ENCODE measurements around the gene TMEM181. TPM values are rescaled to one million over a fixed set of nuclear protein-coding genes. Genes with fewer than 3 reads are reported as not detected.

TMEM181 gene
- total and polyA plus RNA-seq, 2 experiments from 2014 or later: 11.9 to 25.2 TPM

GRCh38 chr6:158561938-158562337 is 2.0 kb downstream of the TMEM181 start:
- Mint-ChIP-seq H3K27me3 (ENCODE audit: insufficient read depth, low read depth, poor library complexity) (peaks cover 7% of the 10 kb centered on the region), H3K4me1 (peaks cover 32% of the 10 kb centered on the region), H3K9me3 (no peaks in the 10 kb centered on the region), H3K36me3 (ENCODE audit: low read depth) (peaks cover 2% of the 10 kb centered on the region; the same call in 2 of the 3 replicates), H3K4me3 (peak overlapping the region; percentile 95; the same call in 2 of the 3 replicates), H3K27ac (no peak overlapping the region)
- Histone ChIP-seq H3K27ac (ENCODE audit: low read depth) (no peak overlapping the region), H3K27me3 (ENCODE audit: insufficient read depth) (no peaks in the 10 kb centered on the region), H3K9me2 (ENCODE audit: insufficient read depth) (no peaks in the 10 kb centered on the region), H2AFZ (no peak overlapping the region), H3K4me3 (no peak overlapping the region; the same call in 1 of the 2 replicates), H3K36me3 (ENCODE audit: insufficient read depth) (no peaks in the 10 kb centered on the region), H3F3A (replicated peaks; ENCODE audit: low read depth) (peaks cover 11% of the 10 kb centered on the region; the same call in 1 of the 2 replicates), H3K4me1 (ENCODE audit: insufficient read depth) (peaks cover 11% of the 10 kb centered on the region), H3K79me2 (replicated peaks; ENCODE audit: insufficient read depth) (peaks cover 64% of the 10 kb centered on the region), H3K4me2 (peak overlapping the region; percentile 88; the same call in 1 of the 2 replicates), H4K20me1 (replicated peaks; ENCODE audit: insufficient read depth) (peaks cover 32% of the 10 kb centered on the region)
- ATAC-seq (no peak), DNase-seq (ENCODE audit: low spot score) (no peak)
- TF ChIP-seq ZNF114 (CRISPR knock-in tag; IDR thresholded peaks at IDR 0.05) (no peak), ZNF331 (CRISPR knock-in tag; IDR thresholded peaks at IDR 0.05; ENCODE audit: low read depth) (no peak), EZH2phosphoT487 (IDR thresholded peaks at IDR 0.05; ENCODE audit: unreplicated experiment) (no peak), CREB1 (CRISPR knock-in tag; IDR thresholded peaks at IDR 0.05; ENCODE audit: low read depth) (no peak), POLR2AphosphoS5 (IDR thresholded peaks at IDR 0.05; ENCODE audit: low read depth) (no peak), ETS1 (IDR thresholded peaks at IDR 0.05) (no peak), EZH2 (IDR thresholded peaks at IDR 0.05; ENCODE audit: low read depth, unreplicated experiment) (no peak), STAT1 (IDR thresholded peaks at IDR 0.05; ENCODE audit: unreplicated experiment) (no peak), JUNB (IDR thresholded peaks at IDR 0.05; ENCODE audit: unreplicated experiment) (no peak), NANOG (IDR thresholded peaks at IDR 0.05; ENCODE audit: borderline replicate concordance) (no peak)
- TF ChIP-seq, protein P1, sequence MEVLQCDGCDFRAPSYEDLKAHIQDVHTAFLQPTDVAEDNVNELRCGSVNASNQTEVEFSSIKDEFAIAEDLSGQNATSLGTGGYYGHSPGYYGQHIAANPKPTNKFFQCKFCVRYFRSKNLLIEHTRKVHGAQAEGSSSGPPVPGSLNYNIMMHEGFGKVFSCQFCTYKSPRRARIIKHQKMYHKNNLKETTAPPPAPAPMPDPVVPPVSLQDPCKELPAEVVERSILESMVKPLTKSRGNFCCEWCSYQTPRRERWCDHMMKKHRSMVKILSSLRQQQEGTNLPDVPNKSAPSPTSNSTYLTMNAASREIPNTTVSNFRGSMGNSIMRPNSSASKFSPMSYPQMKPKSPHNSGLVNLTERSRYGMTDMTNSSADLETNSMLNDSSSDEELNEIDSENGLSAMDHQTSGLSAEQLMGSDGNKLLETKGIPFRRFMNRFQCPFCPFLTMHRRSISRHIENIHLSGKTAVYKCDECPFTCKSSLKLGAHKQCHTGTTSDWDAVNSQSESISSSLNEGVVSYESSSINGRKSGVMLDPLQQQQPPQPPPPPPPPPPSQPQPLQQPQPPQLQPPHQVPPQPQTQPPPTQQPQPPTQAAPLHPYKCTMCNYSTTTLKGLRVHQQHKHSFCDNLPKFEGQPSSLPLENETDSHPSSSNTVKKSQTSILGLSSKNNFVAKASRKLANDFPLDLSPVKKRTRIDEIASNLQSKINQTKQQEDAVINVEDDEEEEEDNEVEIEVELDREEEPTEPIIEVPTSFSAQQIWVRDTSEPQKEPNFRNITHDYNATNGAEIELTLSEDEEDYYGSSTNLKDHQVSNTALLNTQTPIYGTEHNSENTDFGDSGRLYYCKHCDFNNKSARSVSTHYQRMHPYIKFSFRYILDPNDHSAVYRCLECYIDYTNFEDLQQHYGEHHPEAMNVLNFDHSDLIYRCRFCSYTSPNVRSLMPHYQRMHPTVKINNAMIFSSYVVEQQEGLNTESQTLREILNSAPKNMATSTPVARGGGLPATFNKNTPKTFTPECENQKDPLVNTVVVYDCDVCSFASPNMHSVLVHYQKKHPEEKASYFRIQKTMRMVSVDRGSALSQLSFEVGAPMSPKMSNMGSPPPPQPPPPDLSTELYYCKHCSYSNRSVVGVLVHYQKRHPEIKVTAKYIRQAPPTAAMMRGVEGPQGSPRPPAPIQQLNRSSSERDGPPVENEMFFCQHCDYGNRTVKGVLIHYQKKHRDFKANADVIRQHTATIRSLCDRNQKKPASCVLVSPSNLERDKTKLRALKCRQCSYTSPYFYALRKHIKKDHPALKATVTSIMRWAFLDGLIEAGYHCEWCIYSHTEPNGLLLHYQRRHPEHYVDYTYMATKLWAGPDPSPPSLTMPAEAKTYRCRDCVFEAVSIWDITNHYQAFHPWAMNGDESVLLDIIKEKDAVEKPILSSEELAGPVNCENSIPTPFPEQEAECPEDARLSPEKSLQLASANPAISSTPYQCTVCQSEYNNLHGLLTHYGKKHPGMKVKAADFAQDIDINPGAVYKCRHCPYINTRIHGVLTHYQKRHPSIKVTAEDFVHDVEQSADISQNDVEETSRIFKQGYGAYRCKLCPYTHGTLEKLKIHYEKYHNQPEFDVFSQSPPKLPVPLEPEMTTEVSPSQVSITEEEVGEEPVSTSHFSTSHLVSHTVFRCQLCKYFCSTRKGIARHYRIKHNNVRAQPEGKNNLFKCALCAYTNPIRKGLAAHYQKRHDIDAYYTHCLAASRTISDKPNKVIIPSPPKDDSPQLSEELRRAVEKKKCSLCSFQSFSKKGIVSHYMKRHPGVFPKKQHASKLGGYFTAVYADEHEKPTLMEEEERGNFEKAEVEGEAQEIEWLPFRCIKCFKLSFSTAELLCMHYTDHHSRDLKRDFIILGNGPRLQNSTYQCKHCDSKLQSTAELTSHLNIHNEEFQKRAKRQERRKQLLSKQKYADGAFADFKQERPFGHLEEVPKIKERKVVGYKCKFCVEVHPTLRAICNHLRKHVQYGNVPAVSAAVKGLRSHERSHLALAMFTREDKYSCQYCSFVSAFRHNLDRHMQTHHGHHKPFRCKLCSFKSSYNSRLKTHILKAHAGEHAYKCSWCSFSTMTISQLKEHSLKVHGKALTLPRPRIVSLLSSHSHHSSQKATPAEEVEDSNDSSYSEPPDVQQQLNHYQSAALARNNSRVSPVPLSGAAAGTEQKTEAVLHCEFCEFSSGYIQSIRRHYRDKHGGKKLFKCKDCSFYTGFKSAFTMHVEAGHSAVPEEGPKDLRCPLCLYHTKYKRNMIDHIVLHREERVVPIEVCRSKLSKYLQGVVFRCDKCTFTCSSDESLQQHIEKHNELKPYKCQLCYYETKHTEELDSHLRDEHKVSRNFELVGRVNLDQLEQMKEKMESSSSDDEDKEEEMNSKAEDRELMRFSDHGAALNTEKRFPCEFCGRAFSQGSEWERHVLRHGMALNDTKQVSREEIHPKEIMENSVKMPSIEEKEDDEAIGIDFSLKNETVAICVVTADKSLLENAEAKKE (CRISPR knock-in tag; IDR thresholded peaks at IDR 0.05): no peak
- TF ChIP-seq, protein P2, sequence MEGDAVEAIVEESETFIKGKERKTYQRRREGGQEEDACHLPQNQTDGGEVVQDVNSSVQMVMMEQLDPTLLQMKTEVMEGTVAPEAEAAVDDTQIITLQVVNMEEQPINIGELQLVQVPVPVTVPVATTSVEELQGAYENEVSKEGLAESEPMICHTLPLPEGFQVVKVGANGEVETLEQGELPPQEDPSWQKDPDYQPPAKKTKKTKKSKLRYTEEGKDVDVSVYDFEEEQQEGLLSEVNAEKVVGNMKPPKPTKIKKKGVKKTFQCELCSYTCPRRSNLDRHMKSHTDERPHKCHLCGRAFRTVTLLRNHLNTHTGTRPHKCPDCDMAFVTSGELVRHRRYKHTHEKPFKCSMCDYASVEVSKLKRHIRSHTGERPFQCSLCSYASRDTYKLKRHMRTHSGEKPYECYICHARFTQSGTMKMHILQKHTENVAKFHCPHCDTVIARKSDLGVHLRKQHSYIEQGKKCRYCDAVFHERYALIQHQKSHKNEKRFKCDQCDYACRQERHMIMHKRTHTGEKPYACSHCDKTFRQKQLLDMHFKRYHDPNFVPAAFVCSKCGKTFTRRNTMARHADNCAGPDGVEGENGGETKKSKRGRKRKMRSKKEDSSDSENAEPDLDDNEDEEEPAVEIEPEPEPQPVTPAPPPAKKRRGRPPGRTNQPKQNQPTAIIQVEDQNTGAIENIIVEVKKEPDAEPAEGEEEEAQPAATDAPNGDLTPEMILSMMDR (conservative IDR thresholded peaks at IDR 0.05; ENCODE audit: low read depth in 2 of 2): no peak
- TF ChIP-seq, protein P3, sequence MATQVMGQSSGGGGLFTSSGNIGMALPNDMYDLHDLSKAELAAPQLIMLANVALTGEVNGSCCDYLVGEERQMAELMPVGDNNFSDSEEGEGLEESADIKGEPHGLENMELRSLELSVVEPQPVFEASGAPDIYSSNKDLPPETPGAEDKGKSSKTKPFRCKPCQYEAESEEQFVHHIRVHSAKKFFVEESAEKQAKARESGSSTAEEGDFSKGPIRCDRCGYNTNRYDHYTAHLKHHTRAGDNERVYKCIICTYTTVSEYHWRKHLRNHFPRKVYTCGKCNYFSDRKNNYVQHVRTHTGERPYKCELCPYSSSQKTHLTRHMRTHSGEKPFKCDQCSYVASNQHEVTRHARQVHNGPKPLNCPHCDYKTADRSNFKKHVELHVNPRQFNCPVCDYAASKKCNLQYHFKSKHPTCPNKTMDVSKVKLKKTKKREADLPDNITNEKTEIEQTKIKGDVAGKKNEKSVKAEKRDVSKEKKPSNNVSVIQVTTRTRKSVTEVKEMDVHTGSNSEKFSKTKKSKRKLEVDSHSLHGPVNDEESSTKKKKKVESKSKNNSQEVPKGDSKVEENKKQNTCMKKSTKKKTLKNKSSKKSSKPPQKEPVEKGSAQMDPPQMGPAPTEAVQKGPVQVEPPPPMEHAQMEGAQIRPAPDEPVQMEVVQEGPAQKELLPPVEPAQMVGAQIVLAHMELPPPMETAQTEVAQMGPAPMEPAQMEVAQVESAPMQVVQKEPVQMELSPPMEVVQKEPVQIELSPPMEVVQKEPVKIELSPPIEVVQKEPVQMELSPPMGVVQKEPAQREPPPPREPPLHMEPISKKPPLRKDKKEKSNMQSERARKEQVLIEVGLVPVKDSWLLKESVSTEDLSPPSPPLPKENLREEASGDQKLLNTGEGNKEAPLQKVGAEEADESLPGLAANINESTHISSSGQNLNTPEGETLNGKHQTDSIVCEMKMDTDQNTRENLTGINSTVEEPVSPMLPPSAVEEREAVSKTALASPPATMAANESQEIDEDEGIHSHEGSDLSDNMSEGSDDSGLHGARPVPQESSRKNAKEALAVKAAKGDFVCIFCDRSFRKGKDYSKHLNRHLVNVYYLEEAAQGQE (IDR thresholded peaks at IDR 0.05; ENCODE audit: unreplicated experiment): no peak

Measured in GM23338 (cell line).